ENCODE measurements around the gene NPTXR. TPM values are rescaled to one million over a fixed set of nuclear protein-coding genes. Genes with fewer than 3 reads are reported as not detected.

NPTXR gene
- total and polyA plus RNA-seq, 2 of the 4 experiments (the other 2 are of a cell fraction) = 0.36 to 2.2 TPM

DNA sequence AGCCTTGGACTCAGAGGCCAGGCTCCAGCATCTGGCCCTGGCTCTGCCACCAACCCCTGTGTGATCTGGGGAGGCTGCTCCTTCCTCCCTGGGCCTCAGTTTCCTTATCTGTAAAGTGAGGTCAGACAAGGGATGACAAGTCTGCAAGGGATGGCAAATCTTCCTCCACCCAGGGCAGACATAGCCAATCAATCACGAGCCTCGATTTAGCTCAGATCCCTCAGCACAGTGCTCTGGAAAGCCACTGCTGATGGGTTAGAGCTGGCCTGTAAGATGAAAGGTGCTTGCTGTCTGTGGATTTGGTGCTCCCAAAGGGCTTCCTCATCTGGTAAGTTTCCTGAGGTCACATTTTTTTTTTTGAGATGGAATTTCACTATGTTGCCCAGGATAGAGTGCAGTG lies 20.2 kb downstream of the NPTXR start:
- Histone ChIP-seq H3K9me1 (ENCODE audit: insufficient read depth, low read length) (no peaks in the 10 kb centered on the region), H2BK5ac (ENCODE audit: low read depth, low read length, poor library complexity, severe bottlenecking) (no peak overlapping the region), H3K14ac (replicated peaks; ENCODE audit: low read depth, low read length) (no peak overlapping the region), H2BK15ac (ENCODE audit: low read depth, low read length) (no peak overlapping the region), H2AK5ac (ENCODE audit: low read depth, low read length) (no peak overlapping the region), H3K18ac (ENCODE audit: low read depth, low read length) (no peak overlapping the region), H3K9me3 (ENCODE audit: control insufficient read depth, insufficient read depth, low read length) (no peaks in the 10 kb centered on the region), H4K8ac (ENCODE audit: low read depth in 2 of 2, low read length in 2 of 2) (no peak overlapping the region), H3K4me1 (ENCODE audit: control insufficient read depth, insufficient read depth, low read length) (no peaks in the 10 kb centered on the region), H2AFZ (replicated peaks; ENCODE audit: low read length, poor library complexity) (no peak overlapping the region), H2BK120ac (ENCODE audit: low read depth, low read length) (no peak overlapping the region), H4K5ac (ENCODE audit: low read depth, low read length) (no peak overlapping the region), H3K4ac (ENCODE audit: low read depth, low read length) (no peak overlapping the region), H4K20me1 (ENCODE audit: insufficient read depth, low read length) (no peaks in the 10 kb centered on the region; the same call in 1 of the 2 replicates), H3K23ac (ENCODE audit: low read depth, low read length) (no peak overlapping the region), H3K4me2 (ENCODE audit: low read depth, low read length) (no peak overlapping the region), H3K79me1 (ENCODE audit: low read depth in 1 of 2, low read length in 2 of 2) (no peaks in the 10 kb centered on the region), H3K27me3 (ENCODE audit: control insufficient read depth, insufficient read depth, low read length) (peaks cover 19% of the 10 kb centered on the region), H3K9ac (ENCODE audit: low read depth, low read length) (no peak overlapping the region), H3K27ac (ENCODE audit: insufficient read depth, low read length) (no peak overlapping the region), H3K56ac (ENCODE audit: extremely low read depth, insufficient read depth, low read length) (no peak overlapping the region), H4K91ac (ENCODE audit: insufficient read depth, low read depth, low read length) (no peak overlapping the region), H2BK20ac (ENCODE audit: low read depth, low read length) (no peak overlapping the region), H2AK9ac (replicated peaks; ENCODE audit: low read depth, low read length, poor library complexity) (no peak overlapping the region), H3K36me3 (ENCODE audit: control insufficient read depth, insufficient read depth, low read length) (no peaks in the 10 kb centered on the region), H3K4me3 (ENCODE audit: insufficient read depth, low read depth, low read length) (no peak overlapping the region)
- ChIA-PET CTCF (no interaction called here), POLR2A (ENCODE audit: unreplicated experiment) (interaction anchor here (0.6 kb wide), 1 partner anchor 13 kb away, joined by 8 read pairs; no protein-coding TSS in a partner anchor)
- dilution Hi-C loops (cut with HindIII; ENCODE audit: low sequenced_read_pairs, unreplicated experiment) = no loop called here
- BruUV-seq (replicated peaks) = no TSS peak
- ATAC-seq (ENCODE audit: low read depth) = no peak
- no peak for DNase-seq
- intact Hi-C loops (cut with micrococcal nuclease) = no loop called here
- TF ChIP-seq CEBPB (IDR thresholded peaks at IDR 0.05; ENCODE audit: low read depth, low read length) = no peak
- TF ChIP-seq, protein P1, sequence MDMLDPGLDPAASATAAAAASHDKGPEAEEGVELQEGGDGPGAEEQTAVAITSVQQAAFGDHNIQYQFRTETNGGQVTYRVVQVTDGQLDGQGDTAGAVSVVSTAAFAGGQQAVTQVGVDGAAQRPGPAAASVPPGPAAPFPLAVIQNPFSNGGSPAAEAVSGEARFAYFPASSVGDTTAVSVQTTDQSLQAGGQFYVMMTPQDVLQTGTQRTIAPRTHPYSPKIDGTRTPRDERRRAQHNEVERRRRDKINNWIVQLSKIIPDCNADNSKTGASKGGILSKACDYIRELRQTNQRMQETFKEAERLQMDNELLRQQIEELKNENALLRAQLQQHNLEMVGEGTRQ (IDR thresholded peaks at IDR 0.05; ENCODE audit: low read depth, low read length) = no peak
- TF ChIP-seq NFE2L2 (IDR thresholded peaks at IDR 0.05; ENCODE audit: low read depth, low read length) = no peak
- TF ChIP-seq, protein P2, sequence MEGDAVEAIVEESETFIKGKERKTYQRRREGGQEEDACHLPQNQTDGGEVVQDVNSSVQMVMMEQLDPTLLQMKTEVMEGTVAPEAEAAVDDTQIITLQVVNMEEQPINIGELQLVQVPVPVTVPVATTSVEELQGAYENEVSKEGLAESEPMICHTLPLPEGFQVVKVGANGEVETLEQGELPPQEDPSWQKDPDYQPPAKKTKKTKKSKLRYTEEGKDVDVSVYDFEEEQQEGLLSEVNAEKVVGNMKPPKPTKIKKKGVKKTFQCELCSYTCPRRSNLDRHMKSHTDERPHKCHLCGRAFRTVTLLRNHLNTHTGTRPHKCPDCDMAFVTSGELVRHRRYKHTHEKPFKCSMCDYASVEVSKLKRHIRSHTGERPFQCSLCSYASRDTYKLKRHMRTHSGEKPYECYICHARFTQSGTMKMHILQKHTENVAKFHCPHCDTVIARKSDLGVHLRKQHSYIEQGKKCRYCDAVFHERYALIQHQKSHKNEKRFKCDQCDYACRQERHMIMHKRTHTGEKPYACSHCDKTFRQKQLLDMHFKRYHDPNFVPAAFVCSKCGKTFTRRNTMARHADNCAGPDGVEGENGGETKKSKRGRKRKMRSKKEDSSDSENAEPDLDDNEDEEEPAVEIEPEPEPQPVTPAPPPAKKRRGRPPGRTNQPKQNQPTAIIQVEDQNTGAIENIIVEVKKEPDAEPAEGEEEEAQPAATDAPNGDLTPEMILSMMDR (conservative IDR thresholded peaks at IDR 0.05; ENCODE audit: low read depth, low read length) = no peak
- no peak for TF ChIP-seq CHD1 (IDR thresholded peaks at IDR 0.05; ENCODE audit: low read depth, low read length)
- no peak for TF ChIP-seq RAD21 (IDR thresholded peaks at IDR 0.05; ENCODE audit: low read length)
- TF ChIP-seq BHLHE40 (IDR thresholded peaks at IDR 0.05; ENCODE audit: low read depth, low read length) = no peak
- TF ChIP-seq RFX5 (IDR thresholded peaks at IDR 0.05; ENCODE audit: low read depth, low read length) = no peak
- TF ChIP-seq, protein P3, sequence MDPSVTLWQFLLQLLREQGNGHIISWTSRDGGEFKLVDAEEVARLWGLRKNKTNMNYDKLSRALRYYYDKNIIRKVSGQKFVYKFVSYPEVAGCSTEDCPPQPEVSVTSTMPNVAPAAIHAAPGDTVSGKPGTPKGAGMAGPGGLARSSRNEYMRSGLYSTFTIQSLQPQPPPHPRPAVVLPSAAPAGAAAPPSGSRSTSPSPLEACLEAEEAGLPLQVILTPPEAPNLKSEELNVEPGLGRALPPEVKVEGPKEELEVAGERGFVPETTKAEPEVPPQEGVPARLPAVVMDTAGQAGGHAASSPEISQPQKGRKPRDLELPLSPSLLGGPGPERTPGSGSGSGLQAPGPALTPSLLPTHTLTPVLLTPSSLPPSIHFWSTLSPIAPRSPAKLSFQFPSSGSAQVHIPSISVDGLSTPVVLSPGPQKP (IDR thresholded peaks at IDR 0.05; ENCODE audit: borderline replicate concordance, low read depth, low read length) = no peak
- no peak for TF ChIP-seq MXI1 (IDR thresholded peaks at IDR 0.05; ENCODE audit: borderline replicate concordance, low read depth, low read length)
- TF ChIP-seq MAFK (IDR thresholded peaks at IDR 0.05; ENCODE audit: low read depth, low read length) = no peak
- TF ChIP-seq MAZ (IDR thresholded peaks at IDR 0.05; ENCODE audit: borderline replicate concordance, low read depth, low read length) = no peak
- WGBS, 2 experiments (ENCODE audit: extremely low coverage in 2 of 2, insufficient read length in 1 of 2) = no CpG with 5 or more reads among the region's 2 CpGs
- in situ Hi-C loops (cut with MboI; ENCODE audit: low sequenced_read_pairs) = no loop called here

All from IMR-90 (cell line).